Aorta (tissue), 5 donors: ENCODE data around the gene XYLT1. TPM values are rescaled to one million over a fixed set of nuclear protein-coding genes. Genes with fewer than 3 reads are reported as not detected.

ENCODE experiments used
- ATAC-seq: fragments of 200-7000 bp; cut with Tn5 transposase; one replicate; pipeline ENCODE4 v1.9.1; 2022; ENCODE audit warnings: moderate library complexity; ENCODE audit not compliant: low FRiP score
- DNase-seq, 2 donors: peaks; one replicate each; pipeline ENCODE4 v3.0.0-alpha.2; 2020
- H3K27ac ChIP-seq, 2 donors: one replicate each; pipeline ENCODE4 v1.5.1; 2013; ENCODE audit warnings: low read length in 2 of 2, mild to moderate bottlenecking in 2 of 2, moderate library complexity in 2 of 2, control low read depth in 1 of 2, inconsistent platforms in 1 of 2, low read depth in 1 of 2
- H3K27me3 ChIP-seq, 2 donors: one replicate each; pipeline ENCODE4 v1.6.1; 2013; ENCODE audit warnings: control low read depth in 1 of 2, low read length in 1 of 2, mild to moderate bottlenecking in 1 of 2, moderate library complexity in 1 of 2; ENCODE audit not compliant: insufficient read depth in 2 of 2, control insufficient read depth in 1 of 2
- H3K36me3 ChIP-seq, 2 donors: one replicate each; pipeline ENCODE4 v1.6.1; 2013; ENCODE audit warnings: control low read depth in 1 of 2, low read length in 1 of 2, mild to moderate bottlenecking in 1 of 2; ENCODE audit not compliant: insufficient read depth in 2 of 2, control insufficient read depth in 1 of 2
- H3K4me1 ChIP-seq, 2 donors: one replicate each; pipeline ENCODE4 v1.6.1; 2013; ENCODE audit warnings: low read length in 2 of 2, control low read depth in 1 of 2, mild to moderate bottlenecking in 1 of 2, moderate library complexity in 1 of 2; ENCODE audit not compliant: insufficient read depth in 2 of 2, control insufficient read depth in 1 of 2
- H3K4me3 ChIP-seq, 2 donors: one replicate each; pipeline ENCODE4 v1.5.1; 2013; ENCODE audit warnings: low read length in 2 of 2, control low read depth in 1 of 2, mild to moderate bottlenecking in 1 of 2
- H3K9me3 ChIP-seq: one replicate; pipeline ENCODE4 v1.6.1; 2013; ENCODE audit warnings: mild to moderate bottlenecking, low read length; ENCODE audit not compliant: control insufficient read depth
- WGBS, 2 donors: extraction: QIAGEN DNeasy Blood & Tissue Kit; methylation state at CpG; one replicate each; pipeline ENCODE4 v1.1.7; 2013; 5-methylcytosine and 5-hydroxymethylcytosine counted together
- intact Hi-C, 2 donors: fragments of 100-400 bp; cut with DNase I; formaldehyde crosslinking; loops; one replicate each; pipeline versions ENCODE4 v1.14.2 to v1.15.0; 2022
- polyA plus RNA-seq, 2 donors: library from polyadenylated mRNA; stranded (reverse); fragments of 200-250 nt; gene quantifications; one replicate each; pipeline ENCODE4 v1.2.3, GENCODE V29; 2013
- total RNA-seq, 2 donors: library from RNA; stranded (reverse); fragmentation: NEBNext Ultra II Directional; extraction: Animal tissue kit (Norgen Biotek cat#: 25700); gene quantifications; one replicate each; pipeline ENCODE4 v1.2.1, GENCODE V29; 2021
- donor health status: healthy with polysubstance abuse.
- donor health status: Bipolar disorder and iron deficiency.
- donor health status: DM: no; HTN: no; CAD: no.
- donor health status: DM: no; HTN: no; CAD: no.
- donor health status: DM: yes; HTN: yes; CAD: no.

Gene XYLT1
- total and polyA plus RNA-seq, 4 donors = 1.3 to 15.9 (median 8.6) TPM

- peak; percentile 77 for ATAC-seq
- WGBS, 2 donors = 61 to 62% methylated on average over 14 of the region's 14 CpGs
- no peaks in the 10 kb centered on the region for H3K27me3 ChIP-seq
- H3K27ac ChIP-seq = no peak overlapping the region
- H3K4me1 ChIP-seq = no peaks in the 10 kb centered on the region
- H3K36me3 ChIP-seq = peaks cover 0 to 4% of the 10 kb centered on the region in 2 donors
- no peak overlapping the region for H3K4me3 ChIP-seq
- H3K9me3 ChIP-seq = no peaks in the 10 kb centered on the region
- DNase-seq = peak; percentile 73 to 87
- intact Hi-C loops = loop anchor here (5.0 to 10.0 kb wide), 3 partner anchors 271 to 391 kb away; no protein-coding TSS in a partner anchor
Observed at GRCh38 chr16:17194190-17194780, 276.5 kb downstream of the XYLT1 start.

GRCh38 chr16:17193566-17194100 lies 277.1 kb downstream of the XYLT1 start:
- no peaks in the 10 kb centered on the region for H3K4me1 ChIP-seq
- ATAC-seq (no peak), DNase-seq (no peak)
- H3K4me3 ChIP-seq = no peak overlapping the region
- H3K9me3 ChIP-seq = no peaks in the 10 kb centered on the region
- 87 to 91% methylated on average over 6 of the region's 6 CpGs for WGBS, 2 donors
- intact Hi-C loops = loop anchor here (5.0 to 10.0 kb wide), 3 partner anchors 271 to 391 kb away; no protein-coding TSS in a partner anchor
- peaks cover 0 to 4% of the 10 kb centered on the region in 2 donors for H3K36me3 ChIP-seq
- H3K27me3 ChIP-seq = no peaks in the 10 kb centered on the region
- no peak overlapping the region for H3K27ac ChIP-seq

- intact Hi-C loops = no loop called here
- Histone ChIP-seq H3K27ac (no peak overlapping the region), H3K27me3 (no peaks in the 10 kb centered on the region), H3K36me3 (peaks cover 2 to 5% of the 10 kb centered on the region in 2 donors), H3K9me3 (no peaks in the 10 kb centered on the region), H3K4me3 (no peak overlapping the region), H3K4me1 (no peaks in the 10 kb centered on the region)
- ATAC-seq (no peak), DNase-seq (no peak)
- whole genome bisulfite sequencing, 2 donors = 90 to 91% methylated on average over 7 of the region's 7 CpGs
Observed at GRCh38 chr16:17184026-17184425, 286.7 kb downstream of the XYLT1 start.

GRCh38 chr16:17177959-17178905 lies 292.5 kb downstream of the XYLT1 start:
- WGBS, 2 donors = 77 to 81% methylated on average over 14 of the region's 14 CpGs
- H3K27ac ChIP-seq = no peak overlapping the region

GRCh38 chr16:17177242-17177958 lies 293.4 kb downstream of the XYLT1 start:
- H3K4me3 ChIP-seq = no peak overlapping the region
- H3K4me1 ChIP-seq = no peaks in the 10 kb centered on the region
- WGBS, 2 donors = 77 to 82% methylated on average over 6 of the region's 6 CpGs
- no peaks in the 10 kb centered on the region for H3K9me3 ChIP-seq
- H3K27ac ChIP-seq = no peak overlapping the region
- H3K36me3 ChIP-seq = peaks cover 0 to 3% of the 10 kb centered on the region in 2 donors
- intact Hi-C loops = no loop called here
- no peak for DNase-seq
- H3K27me3 ChIP-seq = no peaks in the 10 kb centered on the region
- ATAC-seq = no peak

More at GRCh38 chr16:17177959-17178905, 292.5 kb downstream of the XYLT1 start:
- no peak overlapping the region for H3K4me3 ChIP-seq
- no peaks in the 10 kb centered on the region for H3K27me3 ChIP-seq
- no peaks in the 10 kb centered on the region for H3K4me1 ChIP-seq
- H3K9me3 ChIP-seq = no peaks in the 10 kb centered on the region
- intact Hi-C loops = no loop called here
- H3K36me3 ChIP-seq = peaks cover 0 to 6% of the 10 kb centered on the region in 2 donors
- no peak for DNase-seq
- ATAC-seq = no peak

- no peak overlapping the region for H3K27ac ChIP-seq
- H3K9me3 ChIP-seq = no peaks in the 10 kb centered on the region
- no peak for ATAC-seq
- H3K27me3 ChIP-seq = no peaks in the 10 kb centered on the region
- intact Hi-C loops = no loop called here
- H3K36me3 ChIP-seq = peaks cover 0 to 2% of the 10 kb centered on the region in 2 donors
- no peak for DNase-seq
- WGBS, 2 donors = 93 to 95% methylated on average over 6 of the region's 6 CpGs
- no peak overlapping the region for H3K4me3 ChIP-seq
- no peaks in the 10 kb centered on the region for H3K4me1 ChIP-seq
Observed at GRCh38 chr16:17176199-17176598, 294.6 kb downstream of the XYLT1 start.

- Histone ChIP-seq H3K4me1 (no peaks in the 10 kb centered on the region), H3K9me3 (peaks cover 1% of the 10 kb centered on the region), H3K36me3 (peaks cover 0 to 2% of the 10 kb centered on the region in 2 donors), H3K27me3 (no peaks in the 10 kb centered on the region), H3K4me3 (no peak overlapping the region), H3K27ac (no peak overlapping the region)
- DNase-seq (peak in 1 of 2 donors; percentile 80), ATAC-seq (no peak)
- intact Hi-C loops = no loop called here
- 81 to 86% methylated on average over 6 of the region's 6 CpGs for WGBS, 2 donors
Observed at GRCh38 chr16:17173281-17173680, 297.5 kb downstream of the XYLT1 start.
